NK-92 (cell line): ENCODE measurements around the gene FAM110A.
"Not testable (repeated sequence)": the region's sequence is repeated elsewhere in the genome, so short reads cannot be mapped to it uniquely, and the experiment has no call there.

Experiments
- DNase-seq: peaks from one replicate; lab custom pipeline; 2025; ENCODE audit not compliant: unreplicated experiment; lab: John Stamatoyannopoulos, UW

Gene FAM110A

GRCh38 chr20:870758-871157 is 37.2 kb downstream of the FAM110A start:
- DNase-seq: no peak

GRCh38 chr20:871436-871835 is 37.9 kb downstream of the FAM110A start:
- no peak for DNase-seq

- no peak for DNase-seq
Measured at GRCh38 chr20:871948-872347, 38.4 kb downstream of the FAM110A start.

GRCh38 chr20:872855-873520 is 39.5 kb downstream of the FAM110A start:
- no peak for DNase-seq

- DNase-seq: no peak
Measured at GRCh38 chr20:873875-874607, 40.5 kb downstream of the FAM110A start.

DNA sequence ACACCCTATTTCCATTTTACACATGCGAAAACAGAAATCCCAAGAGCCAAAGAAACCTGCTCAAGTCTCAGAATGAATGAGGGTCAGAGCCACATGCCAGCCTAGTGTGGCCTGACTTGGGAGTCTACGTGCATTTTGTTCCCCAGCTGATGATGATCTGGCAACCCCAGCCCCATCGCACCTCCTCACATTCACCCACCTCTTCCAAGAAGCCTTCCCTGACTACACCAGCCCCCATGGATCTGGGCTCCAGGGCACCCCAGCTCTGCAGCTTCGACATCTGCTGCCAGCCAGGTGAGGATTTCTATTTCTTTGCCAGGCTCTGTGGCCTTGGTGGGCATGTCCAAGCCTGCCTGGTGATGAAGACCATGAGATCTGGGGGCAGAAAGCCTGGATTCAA is 41.6 kb downstream of the FAM110A start:
- DNase-seq: no peak

DNA sequence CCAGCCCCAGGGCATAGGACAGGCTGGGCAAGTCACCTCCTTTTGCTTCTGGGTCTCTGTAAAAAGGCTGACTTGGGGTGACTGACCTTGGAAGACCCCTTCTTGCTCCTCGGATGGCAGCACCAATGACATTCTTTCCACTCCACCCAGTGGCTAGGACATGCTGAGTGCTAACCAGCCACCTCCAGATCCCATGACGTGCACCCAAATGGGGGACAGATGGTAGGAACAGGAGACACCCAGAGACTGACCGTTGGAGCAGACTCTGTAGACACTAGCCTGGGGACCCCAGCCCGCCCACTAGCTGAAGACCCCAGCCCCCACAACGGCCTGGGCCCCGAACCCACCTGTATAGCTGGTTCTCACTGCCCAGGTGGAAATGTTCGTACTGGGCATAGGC is 44.3 kb downstream of the FAM110A start:
- no peak for DNase-seq

DNA sequence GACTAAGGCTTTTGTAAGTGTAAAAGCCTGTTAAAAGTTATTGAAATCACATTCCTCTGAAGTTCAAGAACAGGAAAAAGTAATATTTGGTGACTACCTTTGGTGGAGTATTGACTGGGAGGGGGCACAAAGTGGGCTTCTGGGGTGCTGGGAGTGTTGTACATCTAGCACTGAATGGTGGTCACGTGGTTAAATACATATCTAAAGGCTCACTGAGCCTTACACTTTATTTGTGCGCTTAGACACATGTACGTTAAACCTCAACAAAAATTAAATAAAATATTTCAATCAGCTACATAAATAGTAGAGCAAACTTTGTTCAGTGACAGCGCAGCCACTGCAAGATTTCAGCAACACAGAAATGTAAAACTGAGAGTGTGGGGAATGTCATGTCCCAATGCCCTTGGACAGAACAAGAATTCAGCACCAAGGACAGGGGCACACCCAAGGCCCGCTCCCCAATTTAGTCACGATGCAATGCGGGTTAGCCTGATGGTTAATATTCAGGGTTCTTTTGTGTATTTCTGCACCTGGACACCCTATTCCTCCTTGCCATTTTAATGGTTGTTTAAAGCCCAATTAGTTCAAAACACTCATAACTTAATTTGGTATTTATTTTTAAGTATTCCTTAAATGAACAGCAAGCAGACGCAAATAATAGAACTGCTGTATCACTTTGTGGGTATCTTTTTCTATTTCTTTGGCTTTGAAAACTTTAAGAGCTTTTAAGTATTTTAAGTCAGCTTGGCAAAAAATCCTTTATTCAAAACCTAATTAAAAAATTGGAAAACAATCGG is 45.2 kb downstream of the FAM110A start:
- DNase-seq: no peak

GRCh38 chr20:879626-880025 is 46.1 kb downstream of the FAM110A start:
- DNase-seq: no peak

- no peak for DNase-seq
Measured at GRCh38 chr20:881051-881782, 47.7 kb downstream of the FAM110A start.

DNA sequence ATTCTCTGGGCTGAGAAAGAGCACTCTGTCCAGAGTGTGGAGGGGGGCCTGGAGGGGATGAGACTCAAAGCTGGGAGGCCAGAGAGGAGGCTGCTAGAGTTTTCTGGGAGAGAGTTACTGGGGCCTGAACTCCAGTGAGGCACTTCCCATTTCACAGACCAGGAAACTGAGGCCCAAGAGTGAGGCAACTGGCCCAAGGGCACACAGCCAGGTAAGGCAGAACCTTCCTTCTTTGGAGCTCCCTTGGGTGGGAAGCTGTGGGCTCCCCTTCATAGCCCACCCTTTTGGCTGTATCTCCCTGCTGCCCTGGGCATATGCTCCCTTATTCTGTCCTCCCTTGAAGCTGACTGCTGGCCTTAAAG is 48.2 kb downstream of the FAM110A start:
- no peak for DNase-seq

GRCh38 chr20:884983-885952 is 51.8 kb downstream of the FAM110A start:
- no peak for DNase-seq

DNA sequence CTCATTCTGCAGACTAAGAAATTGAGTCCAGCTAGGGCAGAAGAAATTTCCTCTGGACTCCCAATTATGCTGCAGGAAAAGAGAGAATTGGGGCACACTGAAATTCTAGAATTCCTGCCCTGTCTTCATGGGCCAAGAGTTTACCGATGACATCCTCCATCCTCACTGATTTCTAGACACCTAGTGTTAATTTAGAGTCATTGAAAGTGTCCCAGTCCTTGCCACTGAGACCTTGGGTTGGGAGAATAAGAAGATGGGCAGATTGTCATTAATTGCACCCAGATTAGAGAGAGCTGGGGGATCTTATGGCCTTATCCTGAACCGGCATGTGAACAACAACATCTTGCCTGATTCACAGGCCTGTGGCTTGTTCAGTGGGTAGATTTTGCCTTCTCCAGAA is 53.6 kb downstream of the FAM110A start:
- no peak for DNase-seq

- no peak for DNase-seq
Measured at GRCh38 chr20:888057-888456, 54.5 kb downstream of the FAM110A start.

DNA sequence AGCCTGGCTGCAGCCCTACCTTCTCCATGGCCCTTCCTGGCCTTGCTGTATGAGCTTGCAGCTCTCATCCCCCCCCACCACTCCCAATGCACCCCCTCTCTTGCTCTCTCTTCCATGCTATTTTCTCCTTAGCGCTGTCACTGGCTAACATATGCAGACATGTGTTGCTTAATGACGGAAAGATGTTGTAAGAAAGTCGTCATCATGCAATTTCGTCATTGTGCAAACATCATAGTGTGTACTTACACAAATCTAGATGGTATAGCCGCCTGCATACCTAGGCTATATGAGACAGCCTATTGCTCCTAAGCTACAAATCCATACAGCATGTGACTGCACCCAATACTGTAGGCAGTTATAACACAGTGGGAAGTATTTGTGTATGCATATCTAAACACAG is 55.6 kb downstream of the FAM110A start:
- no peak for DNase-seq

- DNase-seq: no peak
Measured at GRCh38 chr20:889932-890463, 56.5 kb downstream of the FAM110A start.

DNA sequence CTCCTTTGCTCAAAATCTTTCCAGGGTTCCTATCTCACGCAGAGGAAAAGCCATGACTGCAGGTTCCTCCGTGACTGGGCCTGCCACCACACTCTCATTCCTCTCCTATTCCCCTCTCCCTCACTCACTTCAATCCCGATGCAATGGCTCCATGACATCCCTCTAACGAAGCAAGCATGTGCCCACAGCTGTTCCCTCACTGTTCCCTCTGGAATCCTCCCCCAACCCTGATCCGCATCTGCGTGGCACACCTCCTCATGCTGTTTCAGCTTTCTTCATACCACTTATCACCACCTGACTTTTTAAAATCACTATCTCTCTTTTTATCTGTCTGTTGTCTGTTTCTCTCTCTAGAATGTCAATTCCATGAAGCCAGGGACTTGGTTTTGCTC is 57.1 kb downstream of the FAM110A start:
- no peak for DNase-seq

GRCh38 chr20:891058-891705 is 57.7 kb downstream of the FAM110A start:
- DNase-seq: no peak

DNA sequence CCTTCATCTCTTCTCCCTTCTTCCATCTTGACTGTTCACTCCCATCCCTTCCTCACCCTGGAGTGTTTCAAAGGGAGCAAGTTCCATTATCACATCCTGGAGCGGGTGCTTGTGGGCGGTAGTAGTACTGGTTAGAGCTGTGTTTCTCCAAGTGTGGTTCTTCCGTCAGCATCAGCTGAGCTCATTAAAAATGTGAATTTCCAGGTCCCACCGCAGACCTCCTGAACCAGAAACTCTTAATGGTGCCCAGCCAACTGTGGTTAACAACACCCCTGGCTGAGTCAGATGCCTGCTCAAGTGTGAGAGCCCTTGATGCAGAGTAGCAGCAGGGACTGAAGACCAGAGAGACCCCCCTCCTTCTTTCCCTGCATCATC is 58.2 kb downstream of the FAM110A start:
- no peak for DNase-seq

GRCh38 chr20:892371-892770 is 58.9 kb downstream of the FAM110A start:
- not testable (repeated sequence) for DNase-seq
